ENCODE results near the gene LAIR2.

The LAIR2 gene

GRCh38 chr19:54502518-54503048, at the start of gene LAIR2:
Gene LAIR2, plus strand, starts transcription at chr19:54502831. Its CDS starts 88 bp downstream, at chr19:54502919.
- no peak for DNase-seq (ENCODE audit: low read depth)
- no peak within 1 kb of the TSS for H3K4me3 ChIP-seq (ENCODE audit: low read length)
- TF ChIP-seq CTCF (conservative IDR thresholded peaks at IDR 0.05; ENCODE audit: low read length), result no peak

GRCh38 chr19:54453921-54454780, 48.5 kb upstream of the LAIR2 start:
- no peak for DNase-seq (ENCODE audit: low read depth)
- H3K4me3 ChIP-seq (ENCODE audit: low read length), result no peak overlapping the region
- TF ChIP-seq CTCF (conservative IDR thresholded peaks at IDR 0.05; ENCODE audit: low read length), result no peak

GRCh38 chr19:54454781-54455675, 47.6 kb upstream of the LAIR2 start:
- TF ChIP-seq CTCF (conservative IDR thresholded peaks at IDR 0.05; ENCODE audit: low read length), result no peak
- no peak for DNase-seq (ENCODE audit: low read depth)
- H3K4me3 ChIP-seq (ENCODE audit: low read length), result no peak overlapping the region

- TF ChIP-seq CTCF (conservative IDR thresholded peaks at IDR 0.05; ENCODE audit: low read length), result no peak
Measured at GRCh38 chr19:54455786-54456422, 46.7 kb upstream of the LAIR2 start.

GRCh38 chr19:54456423-54457373, 45.9 kb upstream of the LAIR2 start:
- TF ChIP-seq CTCF (conservative IDR thresholded peaks at IDR 0.05; ENCODE audit: low read length), result no peak
- no peak overlapping the region for H3K4me3 ChIP-seq (ENCODE audit: low read length)
- DNase-seq (ENCODE audit: low read depth), result no peak

More at GRCh38 chr19:54455786-54456422, 46.7 kb upstream of the LAIR2 start:
- no peak for DNase-seq (ENCODE audit: low read depth)
- H3K4me3 ChIP-seq (ENCODE audit: low read length), result no peak overlapping the region

Data from AG10803 (cell line).